ENCODE data around the gene ATF7IP2.

GRCh38 chr16:10405386-10405939, 19.6 kb downstream of the ATF7IP2 start:
- no peak for TF ChIP-seq CTCF (IDR thresholded peaks at IDR 0.05; ENCODE audit: insufficient read depth, low read length)
- no peak for TF ChIP-seq REST (IDR thresholded peaks at IDR 0.05; ENCODE audit: insufficient replicate concordance, low read depth)

All from HL-60 (cell line).